ENCODE measurements around the gene RPL36.
"Not testable (repeated sequence)": the region's sequence is repeated elsewhere in the genome, so short reads cannot be mapped to it uniquely, and the experiment has no call there.

DNA sequence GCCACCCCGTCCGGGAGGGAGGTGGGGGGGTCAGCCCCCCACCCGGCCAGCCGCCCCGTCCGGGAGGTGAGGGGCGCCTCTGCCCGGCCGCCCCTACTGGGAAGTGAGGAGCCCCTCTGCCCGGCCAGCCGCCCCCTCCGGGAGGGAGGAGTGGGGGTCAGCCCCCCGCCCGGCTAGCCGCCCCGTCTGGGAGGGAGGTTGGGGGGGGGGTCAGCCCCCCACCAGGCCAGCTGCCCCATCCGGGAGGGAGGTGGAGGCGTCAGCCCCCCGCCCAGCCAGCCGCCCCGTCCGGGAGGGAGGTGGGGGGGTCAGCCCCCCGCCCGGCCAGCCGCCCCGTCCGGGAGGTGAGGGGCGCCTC lies 11.9 kb downstream of the RPL36 start:
- not testable (repeated sequence) for TF ChIP-seq POLR2A (IDR thresholded peaks at IDR 0.05; ENCODE audit: low read depth, low read length); FOS (IDR thresholded peaks at IDR 0.05; ENCODE audit: borderline replicate concordance, insufficient read depth, low read length); MYC (IDR thresholded peaks at IDR 0.05; ENCODE audit: low read depth, low read length); EZH2 (IDR thresholded peaks at IDR 0.05; ENCODE audit: borderline replicate concordance, low read depth, low read length, severe bottlenecking); JUN (IDR thresholded peaks at IDR 0.05; ENCODE audit: borderline replicate concordance, insufficient read depth, insufficient read length, low read depth); POLR2AphosphoS5 (IDR thresholded peaks at IDR 0.05; ENCODE audit: insufficient read depth, low read depth, low read length)
- TF ChIP-seq, protein P1, sequence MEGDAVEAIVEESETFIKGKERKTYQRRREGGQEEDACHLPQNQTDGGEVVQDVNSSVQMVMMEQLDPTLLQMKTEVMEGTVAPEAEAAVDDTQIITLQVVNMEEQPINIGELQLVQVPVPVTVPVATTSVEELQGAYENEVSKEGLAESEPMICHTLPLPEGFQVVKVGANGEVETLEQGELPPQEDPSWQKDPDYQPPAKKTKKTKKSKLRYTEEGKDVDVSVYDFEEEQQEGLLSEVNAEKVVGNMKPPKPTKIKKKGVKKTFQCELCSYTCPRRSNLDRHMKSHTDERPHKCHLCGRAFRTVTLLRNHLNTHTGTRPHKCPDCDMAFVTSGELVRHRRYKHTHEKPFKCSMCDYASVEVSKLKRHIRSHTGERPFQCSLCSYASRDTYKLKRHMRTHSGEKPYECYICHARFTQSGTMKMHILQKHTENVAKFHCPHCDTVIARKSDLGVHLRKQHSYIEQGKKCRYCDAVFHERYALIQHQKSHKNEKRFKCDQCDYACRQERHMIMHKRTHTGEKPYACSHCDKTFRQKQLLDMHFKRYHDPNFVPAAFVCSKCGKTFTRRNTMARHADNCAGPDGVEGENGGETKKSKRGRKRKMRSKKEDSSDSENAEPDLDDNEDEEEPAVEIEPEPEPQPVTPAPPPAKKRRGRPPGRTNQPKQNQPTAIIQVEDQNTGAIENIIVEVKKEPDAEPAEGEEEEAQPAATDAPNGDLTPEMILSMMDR (IDR thresholded peaks at IDR 0.05; ENCODE audit: extremely low read depth in 1 of 2, insufficient read depth in 1 of 2, low read depth in 1 of 2, low read length in 2 of 2) = not testable (repeated sequence)
- TF ChIP-seq, protein P2, sequence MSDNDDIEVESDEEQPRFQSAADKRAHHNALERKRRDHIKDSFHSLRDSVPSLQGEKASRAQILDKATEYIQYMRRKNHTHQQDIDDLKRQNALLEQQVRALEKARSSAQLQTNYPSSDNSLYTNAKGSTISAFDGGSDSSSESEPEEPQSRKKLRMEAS (IDR thresholded peaks at IDR 0.05; ENCODE audit: insufficient read depth, insufficient read length) = not testable (repeated sequence)
